A549 treated with AZD2906 at 1 μM for 4 hours (cell line): Measurements from ENCODE around the gene GPATCH3. TPM values are rescaled to one million over a fixed set of nuclear protein-coding genes. Genes with fewer than 3 reads are reported as not detected.

Source experiments
- total RNA-seq: library from RNA; stranded (reverse); fragments of 200-300 nt; extraction: Qiagen RNA extraction; gene quantifications from 5 replicates; pipeline ENCODE4 v1.2.3, GENCODE V29; 2022

The GPATCH3 gene
- total RNA-seq: 9.4 to 11.6 TPM (median 10.4 TPM) in 5 replicates

GRCh38 chr1:26900001-26900814 lies at the start of gene GPATCH3:
TSS of gene GPATCH3 (minus strand) at chr1:26900467. CDS start at chr1:26900442, 25 bp downstream.

GRCh38 chr1:26921540-26922430 lies 21.5 kb upstream of the GPATCH3 start, which contains the start of gene NUDC:
TSS of gene NUDC (plus strand) at chr1:26921743. CDS start at chr1:26921849, 106 bp downstream.

GRCh38 chr1:26913754-26914619 lies 13.7 kb upstream of the GPATCH3 start, which contains the start of gene NR0B2:
TSS of gene NR0B2 (minus strand) at chr1:26913975. CDS start at chr1:26913940, 35 bp downstream.

GRCh38 chr1:26889551-26890466 lies 10.5 kb downstream of the GPATCH3 start, which contains the start of gene GPN2:
TSS of gene GPN2 (minus strand) at chr1:26890283. CDS start at chr1:26890096, 187 bp downstream.

GRCh38 chr1:26862781-26863684 lies 37.2 kb downstream of the GPATCH3 start, which contains the start of gene SFN:
TSS of gene SFN (plus strand) at chr1:26863149. CDS start at chr1:26863213, 64 bp downstream.

Other genes with a start within 250 kb of the GPATCH3 start
- 36.9 to 41.2 TPM (median 37.6 TPM) in 5 replicates for gene ARID1A, start 204.5 kb downstream of the GPATCH3 start, total RNA-seq
- gene PIGV, start 112.5 kb downstream of the GPATCH3 start, total RNA-seq: 5.9 to 7.2 TPM (median 6.6 TPM) in 5 replicates
- gene ZDHHC18, start 73.8 kb downstream of the GPATCH3 start, total RNA-seq: 37.9 to 43.8 TPM (median 42.0 TPM) in 5 replicates
- 494 to 656 TPM (median 566 TPM) in 5 replicates for gene SFN, start 37.3 kb downstream of the GPATCH3 start, total RNA-seq
- gene GPN2, start 10.2 kb downstream of the GPATCH3 start, total RNA-seq: 25.2 to 30.3 TPM (median 29.9 TPM) in 5 replicates
- 0.05 to 0.10 TPM (median 0.10 TPM) in 3 of 5 replicates, not detected in the others for gene NR0B2, start 13.5 kb upstream of the GPATCH3 start, total RNA-seq
- 121 to 141 TPM (median 130 TPM) in 5 replicates for gene NUDC, start 21.3 kb upstream of the GPATCH3 start, total RNA-seq
- 0.24 to 0.42 TPM (median 0.33 TPM) in 5 replicates for gene KDF1, start 60.0 kb upstream of the GPATCH3 start, total RNA-seq
- 189 to 300 TPM (median 281 TPM) in 5 replicates for gene TRNP1, start 93.2 kb upstream of the GPATCH3 start, total RNA-seq
- gene TENT5B, start 112.4 kb upstream of the GPATCH3 start, total RNA-seq: 1.2 to 2.0 TPM (median 1.7 TPM) in 5 replicates